ENCODE results near the gene DTWD2.

The DTWD2 gene, protein sequence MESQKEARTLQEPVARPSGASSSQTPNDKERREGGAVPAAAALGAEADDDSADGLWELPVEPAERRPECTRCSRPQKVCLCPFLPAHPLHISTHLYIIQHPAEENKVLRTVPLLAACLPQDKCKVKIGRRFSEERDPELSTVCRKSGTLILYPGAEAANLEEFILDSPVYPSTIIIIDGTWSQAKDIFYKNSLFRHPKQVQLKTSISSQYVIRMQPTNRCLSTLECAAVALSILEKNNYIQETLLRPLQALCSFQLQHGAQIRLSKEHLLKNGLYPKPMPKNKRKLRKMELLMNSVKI

DNA sequence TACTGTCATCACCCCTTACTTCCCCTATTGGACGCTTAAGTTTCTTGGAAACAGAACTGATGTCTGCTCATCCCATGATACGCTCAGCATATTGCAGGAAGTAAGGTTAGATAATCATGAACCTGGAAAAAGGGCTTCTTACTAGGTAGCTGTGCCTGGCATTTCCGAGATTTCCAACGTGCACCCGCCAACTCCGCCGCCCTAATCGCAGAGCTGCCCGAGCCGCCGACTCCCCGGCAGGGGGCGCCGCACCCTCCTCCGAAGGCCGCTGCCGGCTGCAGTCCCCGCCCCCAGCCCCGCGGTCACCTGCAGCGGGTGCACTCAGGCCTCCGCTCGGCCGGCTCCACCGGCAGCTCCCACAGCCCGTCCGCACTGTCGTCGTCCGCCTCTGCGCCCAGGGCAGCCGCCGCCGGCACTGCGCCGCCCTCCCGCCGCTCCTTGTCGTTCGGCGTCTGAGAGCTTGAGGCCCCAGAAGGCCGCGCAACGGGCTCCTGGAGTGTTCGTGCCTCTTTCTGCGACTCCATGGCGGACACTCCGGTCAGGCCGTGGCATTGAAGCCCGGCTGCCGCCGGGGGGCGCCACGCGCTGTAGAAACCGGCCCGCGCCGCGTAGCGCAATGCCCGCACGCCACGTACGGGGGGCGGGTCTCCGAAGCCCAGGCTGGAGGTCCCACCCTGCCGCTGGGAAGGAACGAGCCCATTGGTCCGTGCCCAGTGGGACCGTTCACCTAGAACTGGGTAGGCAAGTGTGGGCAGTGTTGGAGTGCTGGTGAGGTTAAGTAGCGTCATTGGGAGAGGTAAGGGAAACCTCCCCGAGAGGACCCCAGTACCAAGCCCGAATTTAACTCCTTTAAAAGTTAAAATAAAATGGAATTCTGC, at the start of gene DTWD2:
Gene DTWD2, minus strand, starts transcription at position 560 of the 878 bp plus-strand sequence. Its CDS starts 36 bp downstream, at position 524.
- H3K4me3 ChIP-seq (ENCODE audit: low read depth, low read length), result peak within 1 kb of the TSS; percentile 79
- TF ChIP-seq, protein P1, sequence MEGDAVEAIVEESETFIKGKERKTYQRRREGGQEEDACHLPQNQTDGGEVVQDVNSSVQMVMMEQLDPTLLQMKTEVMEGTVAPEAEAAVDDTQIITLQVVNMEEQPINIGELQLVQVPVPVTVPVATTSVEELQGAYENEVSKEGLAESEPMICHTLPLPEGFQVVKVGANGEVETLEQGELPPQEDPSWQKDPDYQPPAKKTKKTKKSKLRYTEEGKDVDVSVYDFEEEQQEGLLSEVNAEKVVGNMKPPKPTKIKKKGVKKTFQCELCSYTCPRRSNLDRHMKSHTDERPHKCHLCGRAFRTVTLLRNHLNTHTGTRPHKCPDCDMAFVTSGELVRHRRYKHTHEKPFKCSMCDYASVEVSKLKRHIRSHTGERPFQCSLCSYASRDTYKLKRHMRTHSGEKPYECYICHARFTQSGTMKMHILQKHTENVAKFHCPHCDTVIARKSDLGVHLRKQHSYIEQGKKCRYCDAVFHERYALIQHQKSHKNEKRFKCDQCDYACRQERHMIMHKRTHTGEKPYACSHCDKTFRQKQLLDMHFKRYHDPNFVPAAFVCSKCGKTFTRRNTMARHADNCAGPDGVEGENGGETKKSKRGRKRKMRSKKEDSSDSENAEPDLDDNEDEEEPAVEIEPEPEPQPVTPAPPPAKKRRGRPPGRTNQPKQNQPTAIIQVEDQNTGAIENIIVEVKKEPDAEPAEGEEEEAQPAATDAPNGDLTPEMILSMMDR (IDR thresholded peaks at IDR 0.05; ENCODE audit: low read depth, low read length), result peak; percentile 68

DNA sequence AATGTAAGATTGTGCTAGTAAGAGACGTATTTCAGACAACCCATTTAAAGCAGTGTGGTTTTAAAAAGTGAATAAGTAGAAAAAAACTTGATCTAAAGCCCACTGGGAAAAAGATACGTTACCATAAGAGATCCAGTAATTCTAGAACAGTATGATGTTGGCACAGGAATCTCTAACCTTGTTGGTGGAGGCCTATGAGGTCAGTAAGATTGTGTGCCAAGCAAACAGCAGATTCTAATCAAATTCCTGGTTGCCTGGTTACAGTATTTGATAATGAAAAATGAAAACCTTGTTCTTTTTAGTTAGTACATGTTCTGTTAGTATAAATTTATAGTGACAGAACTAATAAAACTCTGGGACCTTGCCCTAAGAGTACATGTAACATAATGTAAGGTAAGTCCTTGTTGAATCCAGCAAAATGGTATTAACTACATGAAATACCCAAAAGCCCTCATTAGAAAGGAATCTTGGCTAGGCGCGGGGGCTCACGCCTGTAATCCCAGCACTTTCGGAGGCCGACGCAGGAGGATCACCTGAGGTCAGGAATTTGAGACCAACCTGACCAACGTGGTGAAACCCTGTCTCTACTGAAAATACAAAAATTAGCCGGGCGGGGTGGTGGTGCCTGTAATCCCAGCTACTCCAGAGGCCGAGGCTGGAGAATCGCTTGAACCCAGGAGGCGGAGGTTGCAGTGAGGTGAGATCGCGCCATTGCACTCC, 49.3 kb upstream of the DTWD2 start:
- no peak overlapping the region for H3K4me3 ChIP-seq (ENCODE audit: low read depth, low read length)
- TF ChIP-seq, protein P1 (IDR thresholded peaks at IDR 0.05; ENCODE audit: low read depth, low read length), result no peak

DNA sequence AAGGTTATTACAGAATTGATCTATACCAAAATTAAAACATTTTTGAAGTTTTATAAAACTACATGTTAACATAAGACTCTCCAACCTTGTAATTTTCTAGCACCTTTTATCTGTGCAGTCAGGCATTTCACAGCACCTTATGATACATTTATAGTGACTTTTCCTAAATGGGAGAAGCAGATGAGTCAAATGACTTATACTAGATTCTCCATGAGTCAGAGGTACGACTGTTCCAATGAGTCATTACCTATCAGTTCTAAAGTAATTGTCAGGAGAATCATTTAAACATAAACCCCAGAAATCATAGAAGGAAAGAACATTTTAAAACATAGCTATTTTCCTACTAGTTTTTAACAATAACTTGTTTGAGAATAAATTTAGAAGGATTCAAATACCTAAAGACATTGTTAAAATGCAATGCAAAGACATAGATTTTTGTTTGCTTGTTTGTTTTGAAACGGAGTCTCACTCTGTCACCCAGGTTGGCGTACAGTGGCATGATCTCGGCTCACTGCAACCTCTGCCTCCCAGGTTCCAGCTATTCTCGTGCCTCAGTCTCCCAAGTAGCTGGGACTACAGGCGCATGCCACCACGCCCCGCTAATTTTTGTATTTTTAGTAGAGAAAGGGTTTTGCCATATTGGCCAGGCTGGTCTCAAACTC, 47.9 kb upstream of the DTWD2 start:
- no peak overlapping the region for H3K4me3 ChIP-seq (ENCODE audit: low read depth, low read length)
- TF ChIP-seq, protein P1 (IDR thresholded peaks at IDR 0.05; ENCODE audit: low read depth, low read length), result no peak

DNA sequence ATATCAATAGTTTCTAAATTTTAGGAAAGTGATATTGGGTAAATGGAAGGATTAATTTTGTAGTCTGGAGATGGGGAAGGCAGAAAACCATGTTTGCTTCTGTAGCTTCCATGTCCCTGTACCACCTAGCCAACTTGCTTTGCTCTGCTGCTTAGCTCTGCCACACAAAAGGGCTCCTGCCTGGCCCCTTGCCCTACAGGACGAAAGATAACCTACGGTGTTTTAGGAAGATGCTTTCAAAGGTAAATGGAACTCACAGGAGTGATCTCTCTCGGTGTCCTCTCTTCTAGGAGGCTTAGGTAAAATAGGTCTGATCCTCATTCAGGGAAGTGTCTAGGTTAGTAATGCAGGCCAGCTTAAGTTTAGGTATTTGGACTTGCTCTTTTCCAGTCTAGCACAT, 44.8 kb upstream of the DTWD2 start:
- TF ChIP-seq, protein P1 (IDR thresholded peaks at IDR 0.05; ENCODE audit: low read depth, low read length), result no peak
- no peak overlapping the region for H3K4me3 ChIP-seq (ENCODE audit: low read depth, low read length)

DNA sequence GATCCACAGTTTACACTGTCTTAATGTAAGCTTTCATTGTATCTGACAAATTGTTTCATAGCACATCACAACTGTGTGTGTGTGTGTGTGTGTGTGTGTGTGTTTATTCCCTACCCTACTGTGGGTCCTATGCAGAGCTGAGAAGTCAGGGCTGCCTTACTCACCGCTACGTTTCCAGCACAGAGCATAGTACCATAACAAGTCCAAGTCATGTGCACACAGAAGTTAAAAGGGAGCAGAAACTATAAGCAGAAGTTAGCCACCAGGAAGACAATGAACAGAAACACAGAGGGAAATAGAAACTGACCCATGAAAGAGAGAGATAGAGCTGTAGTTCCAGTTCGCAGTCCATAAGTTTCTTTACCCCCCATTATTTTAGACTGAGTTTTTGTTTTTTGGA, 44.3 kb upstream of the DTWD2 start:
- no peak overlapping the region for H3K4me3 ChIP-seq (ENCODE audit: low read depth, low read length)
- TF ChIP-seq, protein P1 (IDR thresholded peaks at IDR 0.05; ENCODE audit: low read depth, low read length), result no peak

DNA sequence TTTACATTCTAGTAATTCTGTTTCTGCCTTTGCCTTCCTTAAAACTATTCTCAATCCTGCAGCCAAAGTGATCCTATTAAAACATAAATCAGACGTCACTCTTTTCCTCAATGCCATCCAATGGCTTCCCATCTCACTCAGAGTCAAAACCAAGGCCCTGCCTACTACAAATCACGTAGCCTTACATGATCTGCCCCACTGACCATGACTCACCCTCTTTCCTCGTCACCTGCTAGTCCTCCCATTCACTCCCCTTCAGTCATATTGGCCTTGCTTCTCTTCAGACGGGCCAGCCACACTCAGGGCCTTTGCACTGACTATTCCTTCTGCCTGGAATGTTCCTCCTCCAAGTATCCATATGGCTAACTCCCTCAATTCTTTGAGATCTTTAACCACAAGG, 43.6 kb upstream of the DTWD2 start:
- H3K4me3 ChIP-seq (ENCODE audit: low read depth, low read length), result no peak overlapping the region
- TF ChIP-seq, protein P1 (IDR thresholded peaks at IDR 0.05; ENCODE audit: low read depth, low read length), result no peak
